ENCODE measurements around the gene VASN.

- TF ChIP-seq POLR2A (IDR thresholded peaks at IDR 0.05) (no peak), CTCF (IDR thresholded peaks at IDR 0.05) (no peak)
Observed at GRCh38 chr16:4336701-4337539, 34.7 kb upstream of the VASN start.
